ENCODE results near the gene TTC21A.

GRCh38 chr3:39063143-39063542 is 44.3 kb upstream of the TTC21A start:
- TF ChIP-seq POLR2A (IDR thresholded peaks at IDR 0.05; ENCODE audit: low read depth, low read length) (no peak), TAF1 (IDR thresholded peaks at IDR 0.05; ENCODE audit: low read depth, low read length) (no peak), POLR2AphosphoS5 (IDR thresholded peaks at IDR 0.05; ENCODE audit: low read depth, low read length) (no peak)

Data from GM12891 (cell line).